ENCODE data around the gene SSRP1.

DNA sequence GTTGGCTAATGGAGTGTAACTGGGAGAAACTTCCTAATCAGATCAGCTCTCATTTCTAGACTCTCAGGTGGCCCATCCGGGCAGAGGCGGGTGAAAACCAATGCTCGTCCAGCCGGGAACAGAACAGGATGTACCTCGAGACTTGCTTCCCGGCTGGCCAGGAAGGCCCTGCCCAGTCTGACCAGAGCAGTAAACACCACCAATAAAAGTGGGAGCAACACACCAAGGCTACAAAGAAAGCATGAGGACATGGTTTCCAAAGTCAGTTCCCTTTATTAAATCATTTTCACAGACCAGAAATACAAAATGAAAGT, 10.0 kb downstream of the SSRP1 start:
- TF ChIP-seq, protein P1, sequence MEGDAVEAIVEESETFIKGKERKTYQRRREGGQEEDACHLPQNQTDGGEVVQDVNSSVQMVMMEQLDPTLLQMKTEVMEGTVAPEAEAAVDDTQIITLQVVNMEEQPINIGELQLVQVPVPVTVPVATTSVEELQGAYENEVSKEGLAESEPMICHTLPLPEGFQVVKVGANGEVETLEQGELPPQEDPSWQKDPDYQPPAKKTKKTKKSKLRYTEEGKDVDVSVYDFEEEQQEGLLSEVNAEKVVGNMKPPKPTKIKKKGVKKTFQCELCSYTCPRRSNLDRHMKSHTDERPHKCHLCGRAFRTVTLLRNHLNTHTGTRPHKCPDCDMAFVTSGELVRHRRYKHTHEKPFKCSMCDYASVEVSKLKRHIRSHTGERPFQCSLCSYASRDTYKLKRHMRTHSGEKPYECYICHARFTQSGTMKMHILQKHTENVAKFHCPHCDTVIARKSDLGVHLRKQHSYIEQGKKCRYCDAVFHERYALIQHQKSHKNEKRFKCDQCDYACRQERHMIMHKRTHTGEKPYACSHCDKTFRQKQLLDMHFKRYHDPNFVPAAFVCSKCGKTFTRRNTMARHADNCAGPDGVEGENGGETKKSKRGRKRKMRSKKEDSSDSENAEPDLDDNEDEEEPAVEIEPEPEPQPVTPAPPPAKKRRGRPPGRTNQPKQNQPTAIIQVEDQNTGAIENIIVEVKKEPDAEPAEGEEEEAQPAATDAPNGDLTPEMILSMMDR (conservative IDR thresholded peaks at IDR 0.05; ENCODE audit: low read length), result no peak
- no peak for TF ChIP-seq EZH2phosphoT487 (IDR thresholded peaks at IDR 0.05; ENCODE audit: borderline replicate concordance)

Measured in Loucy (cell line).